ENCODE data around the gene RUNX3.
A peak's percentile ranks its signal among the peaks of the same experiment; 100 is the strongest.
"Not testable (repeated sequence)": the region's sequence is repeated elsewhere in the genome, so short reads cannot be mapped to it uniquely, and the experiment has no call there.

The RUNX3 gene

DNA sequence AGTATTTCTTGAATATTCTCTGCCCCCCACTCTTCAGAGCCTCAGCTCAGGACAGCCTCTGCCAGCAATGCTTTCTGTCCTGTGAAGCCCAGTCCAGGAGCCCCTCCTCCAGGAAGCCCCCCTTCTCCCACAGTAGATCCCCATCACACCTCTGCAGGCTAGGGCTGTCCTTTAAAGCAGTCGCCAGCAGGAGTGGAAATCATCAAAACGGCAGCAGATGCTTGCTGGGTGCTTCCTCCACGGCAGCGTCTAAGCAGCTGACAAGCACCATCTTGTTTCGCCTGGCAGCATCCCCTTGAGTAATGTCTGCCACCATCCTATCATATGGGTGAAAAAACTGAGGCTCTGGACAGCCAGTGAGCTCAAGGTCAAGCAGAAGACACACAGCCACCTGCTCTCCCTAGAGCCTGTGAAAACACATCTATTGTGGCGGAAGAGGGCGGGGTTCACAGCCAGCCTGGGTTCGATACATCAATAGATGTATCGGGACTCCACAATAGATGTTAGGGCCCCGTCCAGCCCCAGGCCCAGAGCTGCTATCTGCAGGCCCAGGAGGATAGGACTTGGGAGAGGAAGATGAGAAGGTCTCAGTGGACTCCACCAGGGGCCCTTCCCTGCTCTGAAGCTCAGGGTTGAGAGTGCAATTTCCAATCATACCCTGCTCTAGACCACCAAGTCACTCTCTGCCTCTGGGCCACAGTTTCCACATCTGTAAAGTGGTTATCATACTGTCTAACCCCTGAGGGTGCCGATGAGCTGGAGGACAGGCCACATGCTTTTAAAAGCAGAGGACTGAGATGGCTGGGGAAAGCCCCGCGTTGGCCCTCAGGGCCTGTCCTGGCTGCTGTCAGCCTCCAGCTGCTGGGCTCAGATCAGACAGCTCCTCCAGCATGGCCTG, 17.5 kb downstream of the RUNX3 start:
- no peak for DNase-seq

DNA sequence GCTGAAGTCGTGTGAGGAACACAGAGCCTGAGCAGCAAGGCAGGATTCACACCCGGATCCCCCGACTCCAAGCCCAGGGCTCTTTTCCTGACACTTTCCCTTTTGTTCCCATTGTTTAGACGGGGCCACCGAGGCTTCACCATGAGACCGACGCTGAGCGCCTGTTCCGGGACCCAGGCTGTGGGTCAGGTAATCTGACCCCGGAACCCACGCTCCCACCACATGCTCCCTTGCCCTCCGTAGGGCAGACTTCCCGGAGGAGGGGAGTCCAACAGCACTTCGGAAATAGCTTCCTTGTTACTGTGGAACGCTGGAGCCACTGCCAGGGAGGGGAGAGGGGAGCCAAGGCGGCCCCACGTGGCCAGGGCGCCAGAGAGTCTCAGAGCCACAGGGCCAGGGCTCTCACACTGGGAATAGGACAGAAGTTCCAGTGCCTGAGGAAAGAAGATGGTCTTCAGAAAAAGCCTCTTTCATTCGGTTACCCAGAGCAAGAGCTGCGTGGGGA, 18.4 kb downstream of the RUNX3 start:
- DNase-seq: no peak

DNA sequence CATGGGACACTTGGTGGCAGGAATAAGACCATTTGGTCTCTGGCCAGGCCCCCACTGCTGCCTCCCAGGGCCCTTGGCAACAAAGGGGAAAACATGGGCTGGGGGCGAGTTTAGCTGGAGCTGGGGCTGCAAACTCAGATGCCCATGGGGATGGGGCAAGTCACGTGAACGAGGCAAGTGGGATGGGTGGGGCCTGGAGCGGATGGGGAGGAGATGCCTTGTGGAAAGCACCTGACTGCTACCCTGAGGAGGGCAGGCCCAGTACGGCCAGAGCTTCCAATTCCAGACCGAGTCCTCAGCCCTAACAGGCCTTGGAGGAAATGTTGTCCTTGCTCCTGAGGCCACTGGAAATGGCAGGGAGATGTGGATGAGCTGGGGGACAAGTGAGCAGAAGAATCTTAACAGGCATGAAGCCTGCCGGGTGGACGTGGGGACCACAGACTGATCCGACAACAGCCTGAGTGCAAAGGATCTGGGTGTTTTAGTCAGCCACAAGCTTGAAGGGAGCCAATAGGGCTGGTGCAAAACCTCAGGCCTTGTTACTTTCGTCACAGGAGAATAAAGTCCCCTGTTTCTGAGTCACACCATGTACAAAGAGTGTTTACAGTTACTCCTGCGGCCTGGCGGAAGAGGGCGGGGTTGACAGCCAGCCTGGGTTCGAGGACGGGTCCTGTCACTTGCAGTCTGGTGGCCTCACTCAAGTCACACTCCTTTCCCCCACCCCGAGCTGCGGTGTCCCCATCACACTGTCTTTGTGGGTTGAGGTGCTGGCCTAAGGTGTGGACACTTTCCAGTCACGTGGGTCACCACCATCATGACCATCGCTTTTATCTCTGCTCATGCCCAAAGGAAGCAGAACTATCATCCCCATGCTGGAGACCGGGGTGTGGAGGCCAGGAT, 19.1 kb downstream of the RUNX3 start:
- DNase-seq: peak; percentile 51

DNA sequence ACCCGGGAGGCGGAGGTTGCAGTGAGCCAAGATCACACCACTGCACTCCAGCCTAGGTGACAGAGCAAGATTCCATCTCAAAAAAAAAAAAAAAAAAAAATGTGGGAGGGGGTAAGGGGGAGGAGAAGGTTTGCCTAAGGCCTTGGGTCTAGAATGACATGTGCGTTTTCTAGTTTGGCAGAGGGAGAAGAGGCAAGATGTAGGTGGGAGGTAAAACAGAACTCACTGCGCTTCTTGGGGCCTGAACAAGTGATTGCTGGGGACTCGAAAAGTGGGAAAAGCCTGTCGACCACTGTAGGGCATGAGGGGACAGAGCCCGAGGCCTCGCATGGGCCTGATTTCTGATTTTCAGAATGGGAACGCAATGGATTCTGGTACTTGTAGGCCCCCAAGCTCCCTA, 19.9 kb downstream of the RUNX3 start:
- DNase-seq: no peak

DNA sequence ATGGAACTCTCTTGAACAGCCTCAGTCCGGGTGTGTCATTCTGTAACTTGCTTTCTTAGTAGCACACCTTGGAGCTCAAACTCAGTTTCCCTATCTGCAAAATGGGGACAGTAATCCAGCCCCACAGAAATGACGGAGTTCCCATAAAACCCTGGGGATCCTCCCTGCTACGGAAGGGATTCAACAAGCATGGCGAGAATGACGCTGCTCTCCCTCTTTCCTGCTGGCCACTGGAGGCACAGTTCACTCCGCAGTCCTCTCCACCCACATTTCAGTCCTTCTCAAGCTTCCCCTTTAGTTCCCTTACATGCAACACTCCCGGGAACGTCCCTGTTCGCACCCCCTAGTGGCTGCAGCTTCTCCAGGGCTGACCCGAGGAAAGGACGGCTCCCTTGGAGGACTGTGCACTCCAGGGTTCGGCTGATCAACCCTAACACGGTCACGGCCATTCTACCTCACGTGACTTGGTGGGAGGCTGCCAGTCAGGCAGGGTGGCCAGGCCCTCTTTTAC, 20.6 kb downstream of the RUNX3 start:
- no peak for DNase-seq

DNA sequence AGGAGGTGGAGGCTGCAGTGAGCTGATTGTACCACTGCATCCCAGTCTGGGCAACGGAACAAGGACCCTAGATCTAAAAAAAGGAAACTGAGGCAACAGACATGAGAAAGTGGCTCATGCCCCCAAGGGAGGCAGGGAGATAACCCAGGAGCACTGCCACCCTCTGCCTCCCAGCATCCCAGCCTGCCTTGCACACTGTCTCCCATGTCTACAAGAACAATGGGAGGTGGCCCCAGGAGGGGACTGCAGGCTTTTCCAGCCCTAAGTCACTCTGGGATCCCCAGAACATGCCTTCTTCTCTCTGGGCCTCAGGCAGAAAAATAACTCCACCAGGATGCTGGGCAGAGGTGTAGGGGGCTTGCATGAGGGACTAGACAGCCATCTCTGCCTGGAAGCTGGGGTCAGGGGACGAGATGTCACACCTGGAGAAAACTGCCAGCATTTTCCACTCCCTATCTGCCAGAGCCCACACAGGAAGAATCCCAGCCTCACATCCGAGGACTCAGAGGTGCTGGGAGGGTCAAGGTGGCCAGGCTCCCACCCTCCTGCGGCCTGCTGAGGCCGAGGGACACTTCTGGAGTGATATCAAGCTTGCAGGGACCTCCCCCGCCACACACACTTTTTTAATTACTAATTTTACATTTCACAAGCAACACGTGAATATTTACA, 21.4 kb downstream of the RUNX3 start:
- DNase-seq: no peak

DNA sequence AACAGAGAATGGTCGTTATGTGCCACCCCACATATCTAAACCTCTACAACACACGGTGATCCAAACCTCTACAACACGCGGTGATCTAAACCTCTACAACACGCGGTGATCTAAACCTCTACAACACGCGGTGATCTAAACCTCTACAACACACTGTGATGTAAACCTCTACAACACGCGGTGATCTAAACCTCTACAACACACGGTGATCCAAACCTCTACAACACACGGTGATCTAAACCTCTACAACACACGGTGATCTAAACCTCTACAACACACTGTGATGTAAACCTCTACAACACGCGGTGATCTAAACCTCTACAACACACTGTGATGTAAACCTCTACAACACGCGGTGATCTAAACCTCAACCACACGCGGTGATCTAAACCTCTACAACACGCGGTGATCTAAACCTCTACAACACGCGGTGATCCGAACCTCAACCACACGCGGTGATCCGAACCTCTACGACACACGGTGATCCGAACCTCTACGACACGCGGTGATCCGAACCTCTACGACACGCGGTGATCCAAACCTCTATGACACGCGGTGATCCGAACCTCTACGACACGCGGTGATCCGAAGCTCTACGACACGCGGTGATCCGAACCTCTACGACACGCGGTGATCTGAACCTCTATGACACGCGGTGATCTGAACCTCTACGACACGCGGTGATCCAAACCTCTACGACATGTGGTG, 22.3 kb downstream of the RUNX3 start:
- DNase-seq: not testable (repeated sequence)

DNA sequence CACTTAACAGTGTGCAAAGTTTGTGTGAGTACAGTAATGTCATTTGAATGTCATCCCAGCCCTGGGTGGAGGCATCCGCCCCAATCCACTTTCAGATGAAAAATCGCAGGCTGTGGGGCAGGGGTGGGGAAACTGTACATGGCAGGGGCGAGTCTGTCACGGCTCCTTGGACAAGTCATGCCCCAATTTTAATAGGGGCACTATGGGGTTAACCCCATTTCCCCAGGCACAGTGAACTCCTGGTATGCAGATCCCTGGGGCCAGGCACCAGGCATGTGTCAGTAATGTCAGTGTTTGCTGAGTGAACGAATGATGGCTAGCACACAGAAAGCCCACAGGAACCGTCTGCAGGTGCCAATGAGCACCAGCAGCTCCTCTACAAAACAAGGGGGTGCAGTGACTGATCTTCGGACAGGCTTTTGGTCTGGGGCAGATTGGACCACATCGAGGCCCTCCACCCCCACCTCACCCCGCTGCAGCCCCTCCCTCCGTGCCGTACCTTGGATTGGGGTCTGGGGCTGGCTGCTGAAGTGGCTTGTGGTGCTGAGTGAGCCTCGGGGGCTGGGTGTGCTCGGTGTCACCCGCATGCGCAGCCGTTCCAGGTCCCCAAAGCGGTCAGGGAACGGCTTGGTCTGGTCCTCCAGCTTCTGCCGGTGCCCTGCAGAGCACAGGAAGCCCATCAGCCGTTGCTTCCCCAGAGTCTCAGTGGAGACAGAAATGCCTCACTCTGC, 23.2 kb downstream of the RUNX3 start:
- no peak for DNase-seq

DNA sequence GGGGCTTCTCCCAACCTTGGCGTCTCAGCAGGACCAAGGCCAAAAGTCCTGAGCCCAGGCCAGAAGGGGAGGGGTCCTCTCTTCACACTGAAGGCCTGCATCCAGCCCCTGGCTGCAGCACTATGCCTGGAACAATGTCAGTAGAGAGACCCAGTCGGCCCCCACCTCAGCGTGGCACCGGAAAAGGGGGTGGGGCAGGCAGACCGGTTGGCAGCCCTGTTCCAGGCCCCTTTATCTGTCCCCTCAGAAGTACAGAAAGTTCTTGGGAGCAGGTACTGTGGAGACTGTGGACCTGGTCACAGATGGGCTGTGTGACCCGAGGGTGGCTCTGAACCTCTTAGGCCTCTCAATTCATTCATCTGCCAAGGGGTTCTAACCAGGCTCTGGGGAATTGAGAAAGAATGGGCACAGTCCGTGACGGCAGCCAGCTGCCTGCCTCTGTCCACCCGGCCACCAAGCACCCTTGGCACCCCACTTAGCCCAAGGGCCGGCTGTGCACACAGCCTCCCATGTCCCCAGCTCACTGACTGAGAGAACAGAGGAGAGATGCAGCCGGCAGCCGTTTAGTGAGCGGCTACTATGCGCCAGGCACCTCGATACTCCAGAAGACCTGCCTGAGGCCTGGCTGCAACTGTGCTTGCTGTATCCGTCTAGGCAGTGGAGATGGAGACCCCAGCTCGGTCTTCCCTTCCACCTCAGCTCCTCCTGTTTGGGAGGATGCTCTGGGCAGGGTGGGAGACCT, 23.9 kb downstream of the RUNX3 start:
- DNase-seq: peak; percentile 3

DNA sequence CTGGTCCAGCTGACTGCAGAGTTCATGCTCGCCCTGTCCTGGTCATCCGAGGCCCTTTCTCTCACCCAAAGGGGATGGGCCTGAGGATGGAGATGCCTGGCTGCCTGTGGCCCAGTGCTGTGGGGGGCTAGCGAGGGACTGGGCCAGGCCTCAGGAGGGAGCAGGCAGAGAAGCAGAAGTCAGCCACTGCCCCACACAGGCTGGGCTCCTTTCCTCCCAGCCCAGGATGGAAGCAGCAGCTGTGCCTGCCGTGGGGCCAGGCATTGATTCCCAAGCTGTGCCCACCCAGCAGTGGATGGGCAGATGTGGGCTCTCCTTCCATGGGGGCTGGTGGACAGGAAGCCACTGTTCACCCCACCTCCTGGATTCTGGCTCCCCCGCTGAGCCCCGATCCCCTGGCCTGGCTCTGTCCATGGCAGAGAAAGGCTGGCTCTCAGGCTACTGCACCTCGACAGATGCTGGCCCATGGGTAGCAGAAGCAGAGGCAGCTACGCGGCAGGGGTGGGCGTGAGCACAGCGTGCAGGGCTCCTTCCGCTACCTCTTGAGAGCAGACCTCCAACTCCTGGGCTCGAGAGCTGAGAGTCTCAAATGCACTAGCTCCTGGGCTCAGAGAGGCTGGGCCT, 24.6 kb downstream of the RUNX3 start:
- peak; percentile 4 for DNase-seq

DNA sequence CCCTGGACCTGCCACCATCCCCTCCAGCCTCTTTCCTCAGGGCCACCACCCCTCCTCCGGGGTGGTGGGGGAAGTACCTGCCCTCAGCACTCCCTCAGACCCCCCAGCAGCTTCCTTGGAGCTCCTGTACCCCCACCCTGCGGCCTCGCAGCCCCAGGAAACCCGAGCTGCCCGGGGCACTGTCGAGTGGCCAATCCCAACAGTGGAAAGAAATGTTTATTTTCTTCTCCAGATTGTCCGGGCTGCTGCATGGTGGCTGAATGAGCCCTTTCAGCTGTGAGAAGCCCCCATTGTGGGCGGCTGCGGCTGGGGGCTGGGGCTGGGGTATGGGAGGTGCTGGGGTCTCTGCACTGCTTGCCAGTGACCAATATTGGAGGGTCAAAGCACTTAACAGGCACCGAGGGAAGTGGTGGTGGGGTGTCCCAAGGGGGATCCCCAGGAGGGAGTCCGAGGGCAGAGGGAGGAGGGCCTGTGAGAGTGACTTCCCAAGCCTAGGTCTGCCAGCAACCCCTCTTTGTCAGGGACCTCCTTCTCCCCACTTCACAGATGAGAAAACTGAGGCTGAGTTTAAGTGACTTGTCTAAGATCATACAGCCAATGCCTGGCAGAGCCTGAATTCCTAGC, 25.2 kb downstream of the RUNX3 start:
- DNase-seq: peak; percentile 4

DNA sequence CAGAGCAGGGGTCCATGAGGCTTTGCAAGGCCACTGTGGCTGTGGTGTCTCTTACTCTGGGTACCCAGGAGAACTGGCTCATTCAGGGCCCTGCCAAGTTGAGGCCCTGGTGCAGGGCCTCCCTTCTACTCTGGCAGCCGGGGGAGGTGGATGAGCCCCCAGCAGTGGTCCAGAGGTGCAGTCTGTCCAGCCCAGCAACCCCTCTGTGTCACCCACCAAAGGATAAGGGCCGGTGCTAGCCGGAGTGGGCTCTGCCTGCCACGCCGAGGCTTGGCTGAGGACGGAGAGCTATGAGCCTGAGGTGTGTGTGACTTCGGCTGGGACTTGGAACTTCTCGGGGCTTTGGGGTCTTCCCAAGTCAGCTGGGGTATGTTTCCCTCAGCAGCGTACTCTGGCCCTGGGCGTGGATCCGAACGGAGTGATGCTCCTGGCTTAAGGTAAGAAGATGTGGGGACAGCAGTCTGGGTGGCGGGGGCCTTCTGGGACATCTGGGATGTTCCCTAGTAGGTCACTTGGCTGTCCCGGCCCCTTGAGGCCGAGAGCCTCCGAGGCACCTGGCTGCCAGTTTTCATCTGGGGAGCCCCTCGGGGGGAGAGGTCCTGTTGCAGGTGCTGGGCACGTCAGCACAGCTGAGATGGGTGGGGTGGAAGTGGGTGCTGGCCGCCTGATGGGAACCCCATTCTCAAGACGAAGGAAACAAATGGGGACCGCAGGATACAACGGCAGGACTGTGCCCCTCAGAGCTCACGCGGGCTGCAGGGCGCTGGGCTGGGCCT, 25.9 kb downstream of the RUNX3 start:
- DNase-seq: peak; percentile 6

DNA sequence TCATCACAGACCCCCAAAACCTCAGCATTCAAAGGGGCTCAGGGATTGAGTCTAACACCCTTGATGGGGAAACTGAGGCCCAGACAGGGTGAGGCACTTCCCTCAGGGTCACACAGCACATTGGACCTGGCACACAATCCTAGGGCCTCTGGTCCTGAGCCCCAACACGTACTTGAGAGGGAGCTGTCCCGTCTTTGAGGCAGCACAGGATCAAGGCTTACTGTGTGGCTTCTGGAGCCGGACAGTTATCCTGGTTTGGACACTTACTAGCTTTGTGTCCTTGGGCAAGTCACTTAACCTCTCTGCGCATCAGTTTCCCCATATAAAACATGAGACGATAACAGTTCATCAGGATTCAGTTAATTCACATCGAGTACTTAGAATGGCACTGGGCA, 26.5 kb downstream of the RUNX3 start:
- no peak for DNase-seq

DNA sequence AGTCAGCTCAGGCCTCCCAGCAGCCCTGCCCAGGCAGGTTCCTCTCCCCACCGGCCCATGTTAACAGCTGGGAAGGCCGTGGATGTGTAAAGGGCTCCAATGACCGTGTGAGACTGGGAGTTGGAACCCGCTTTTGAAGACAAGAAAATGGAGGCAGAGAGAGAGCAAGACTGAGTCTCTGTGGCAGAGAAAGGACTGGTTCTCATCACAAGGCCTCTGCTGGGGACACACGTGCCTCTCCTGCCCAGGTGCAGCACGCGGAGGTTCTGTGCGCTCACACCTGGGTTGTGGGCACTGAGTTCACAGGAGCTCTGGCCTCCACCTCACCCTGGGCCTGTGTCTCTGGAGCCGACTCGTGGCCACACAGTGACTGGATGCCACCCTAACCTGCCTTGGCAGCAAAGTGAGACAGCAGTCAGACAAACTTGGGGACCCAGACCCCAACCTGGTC, 27.0 kb downstream of the RUNX3 start:
- peak; percentile 6 for DNase-seq

DNA sequence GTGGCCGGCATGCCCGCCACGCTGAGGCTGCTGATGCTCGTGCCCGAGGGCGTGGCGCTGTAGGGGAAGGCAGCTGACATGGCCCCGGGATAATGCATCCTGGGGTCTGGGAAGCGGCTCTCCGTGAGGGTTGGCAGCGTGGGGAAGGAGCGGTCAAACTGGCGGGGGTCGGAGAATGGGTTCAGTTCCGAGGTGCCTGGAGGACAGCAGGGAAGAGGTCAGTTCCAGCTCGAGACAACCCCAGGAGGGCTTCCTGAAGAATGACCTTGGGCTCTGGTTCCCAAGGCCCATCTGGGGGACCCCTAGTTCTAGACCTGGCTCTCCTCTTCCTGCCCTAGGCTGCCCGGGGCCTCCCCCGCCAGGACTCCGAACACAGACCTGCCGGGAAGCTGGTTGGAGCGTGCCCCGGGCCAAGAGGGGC, 27.6 kb downstream of the RUNX3 start:
- peak; percentile 7 for DNase-seq

DNA sequence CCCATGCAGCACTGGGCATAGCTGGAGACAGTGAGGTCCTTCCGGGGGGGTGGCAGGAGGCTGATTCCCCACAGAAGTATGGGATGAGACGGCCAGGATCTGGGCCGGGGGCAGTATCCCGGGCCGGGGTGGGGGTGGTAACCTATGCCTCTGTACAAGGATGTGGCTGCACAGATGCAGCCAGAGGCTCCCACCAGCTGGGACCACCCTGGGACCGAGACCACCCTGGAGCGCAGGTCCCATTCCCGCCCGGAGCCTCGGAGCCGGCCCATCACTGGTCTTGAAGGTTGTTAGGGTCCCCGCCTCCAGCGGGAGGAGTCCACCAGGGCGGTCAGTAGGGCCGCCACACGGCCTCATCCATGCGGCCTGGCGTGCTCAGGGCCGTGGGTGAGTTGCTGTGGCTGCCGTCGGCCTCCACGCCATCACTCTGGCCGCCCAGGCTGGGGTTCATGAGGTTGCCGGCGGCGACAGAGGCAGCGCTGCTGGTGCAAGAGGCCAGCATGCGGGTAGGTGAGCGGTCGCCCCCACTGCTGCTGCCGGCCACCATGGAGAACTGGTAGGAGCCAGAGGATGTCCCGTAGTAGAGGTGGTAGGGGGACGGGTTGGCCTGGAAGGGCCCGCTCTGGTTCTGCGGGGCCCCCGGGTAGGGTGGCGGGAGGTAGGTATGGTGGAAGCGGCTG, 28.1 kb downstream of the RUNX3 start:
- DNase-seq: peak; percentile 6

DNA sequence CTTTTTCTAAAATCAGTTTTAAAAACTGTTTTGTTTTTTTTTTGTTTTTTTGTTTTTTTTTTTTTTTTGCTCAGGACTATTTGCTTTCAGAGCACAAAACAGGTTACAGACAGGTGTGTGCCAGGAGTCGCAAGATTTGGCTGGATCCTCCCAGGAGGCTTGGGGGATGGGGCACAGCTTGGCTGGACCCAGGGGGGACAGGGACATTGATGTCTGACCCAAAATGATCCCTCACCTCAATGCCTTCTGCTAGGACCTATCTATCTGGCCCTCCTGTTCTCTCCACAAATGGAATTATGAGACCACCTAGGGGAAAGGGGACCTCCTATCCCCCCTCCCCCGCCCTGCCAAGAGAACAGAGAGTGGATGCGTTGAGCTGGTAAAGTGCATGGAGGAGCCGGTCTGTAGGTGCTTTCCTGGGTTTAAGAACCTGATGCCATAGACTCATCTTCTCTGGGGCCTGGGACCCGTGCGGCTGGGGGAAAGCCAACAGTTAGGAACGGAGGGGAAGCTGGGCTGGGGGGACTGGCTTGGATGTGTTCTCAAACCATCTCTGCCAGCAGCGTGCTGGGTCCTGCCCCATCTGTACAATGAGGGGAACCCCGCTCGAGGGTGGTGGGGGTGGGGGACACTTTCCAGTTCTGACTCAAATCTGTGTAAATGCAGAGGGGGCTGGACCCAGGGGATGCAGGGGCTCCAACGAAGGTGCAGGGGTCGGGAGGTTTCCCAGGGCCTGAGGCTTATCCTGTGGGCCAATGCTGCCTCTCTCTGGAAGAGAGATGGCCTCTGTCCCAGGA, 28.9 kb downstream of the RUNX3 start:
- peak; percentile 4 for DNase-seq

Measured in activated CD4-positive, alpha-beta T cell treated with anti-CD3 and anti-CD28 coated beads for 1 hour (primary cell).